HG03097 (cell line): ENCODE measurements around the gene LCTL.

Source experiments
- ATAC-seq: cut with Tn5 transposase; IDR thresholded peaks from one replicate; pipeline ENCODE4 v1.9.1; 2021; ENCODE audit not compliant: unreplicated experiment, low FRiP score

The LCTL gene

DNA sequence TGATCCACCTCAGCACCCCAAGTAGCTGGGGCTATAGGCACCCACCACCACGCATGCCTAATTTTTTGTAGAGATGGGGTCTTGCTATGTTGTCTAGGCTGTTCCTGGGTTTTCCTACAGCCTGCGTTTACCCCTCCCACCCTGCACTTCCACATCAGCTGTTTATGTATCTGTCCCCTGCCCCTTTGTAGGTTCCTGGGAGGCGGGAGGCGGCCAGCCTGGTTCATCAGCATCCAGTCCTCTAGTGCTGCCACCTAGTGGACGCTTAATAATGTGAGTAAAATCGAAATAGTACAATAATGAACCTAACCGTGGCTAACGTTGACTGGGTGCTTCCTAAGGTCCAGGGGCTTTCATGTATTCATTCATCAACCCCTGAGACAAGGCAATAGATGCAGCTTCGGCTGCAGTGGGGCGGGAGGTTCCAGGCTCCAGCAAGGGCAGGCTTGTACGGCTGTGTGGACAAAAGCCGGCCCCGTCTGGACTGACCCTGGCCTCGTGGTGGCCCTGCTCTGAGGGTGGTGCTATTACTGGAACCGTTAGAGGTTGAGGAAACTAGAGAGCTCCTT lies 1.2 kb upstream of the LCTL start:
- ATAC-seq: no peak

DNA sequence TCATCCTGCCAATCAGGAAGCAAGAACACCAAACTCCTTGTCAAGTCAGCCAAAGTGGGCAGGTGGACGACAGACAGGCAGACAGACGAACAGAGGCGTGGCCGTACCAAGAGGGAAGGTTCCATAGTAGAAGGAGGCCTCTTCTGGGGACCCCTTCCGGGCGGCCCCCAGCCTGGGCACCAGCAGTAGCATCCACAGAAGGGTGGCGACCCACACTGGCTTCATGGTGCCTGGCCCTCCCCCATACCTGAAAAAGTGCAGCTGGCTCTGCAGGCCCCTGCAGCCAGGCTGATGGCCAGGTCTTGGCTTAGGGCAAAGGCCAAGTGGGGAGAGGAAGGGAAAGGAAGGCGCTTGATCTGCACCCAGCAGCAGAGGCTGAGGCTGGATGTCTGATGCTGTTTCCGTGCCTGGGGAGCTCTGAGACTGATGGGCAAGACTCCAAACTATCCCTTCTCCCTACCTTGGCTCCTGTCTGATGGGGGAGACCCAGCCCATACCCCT lies 607 bp downstream of the LCTL start:
- ATAC-seq: no peak

DNA sequence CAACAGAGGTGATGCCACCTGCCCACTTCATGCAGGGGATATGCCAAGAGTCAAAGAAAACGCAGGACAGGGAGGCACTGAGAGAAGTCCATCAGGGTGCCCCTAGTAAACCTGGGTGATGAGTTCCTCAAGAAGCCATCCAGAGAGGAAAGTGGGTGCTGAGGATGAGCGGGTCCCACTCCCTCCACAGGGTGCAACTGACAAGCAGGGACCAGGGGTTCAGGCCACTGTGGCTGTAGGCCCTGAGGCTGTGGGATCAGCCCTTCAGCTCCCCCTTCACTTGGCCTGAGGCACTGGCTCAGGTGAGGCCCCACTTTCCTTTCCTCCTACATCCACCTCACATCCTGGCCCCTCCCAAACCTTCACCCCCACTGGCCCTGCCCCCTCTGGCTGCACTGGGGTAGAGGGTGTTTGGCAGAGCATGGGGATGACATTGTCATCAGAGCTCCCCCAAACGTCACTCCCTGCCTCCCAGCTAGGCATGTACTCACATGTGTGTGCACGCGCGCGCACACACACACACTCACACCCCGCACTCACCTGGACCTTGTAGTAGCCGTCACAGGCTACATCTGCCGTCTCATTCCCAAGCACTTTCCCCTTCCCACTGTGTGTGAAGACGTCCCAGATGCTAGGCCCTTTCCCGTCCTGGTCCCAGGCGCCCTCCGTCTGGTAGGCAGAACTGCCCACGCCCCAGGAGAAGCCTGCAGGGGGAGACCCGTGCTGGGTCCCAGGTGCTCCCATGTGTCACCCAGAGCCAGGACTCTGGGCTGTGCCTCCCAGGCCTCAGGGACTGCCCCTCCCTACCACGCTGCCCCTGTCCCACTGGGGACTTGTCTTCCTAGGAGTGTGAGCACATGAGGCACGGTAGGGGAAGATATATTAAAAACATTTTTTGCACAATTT lies 1.4 kb downstream of the LCTL start:
- no peak for ATAC-seq

DNA sequence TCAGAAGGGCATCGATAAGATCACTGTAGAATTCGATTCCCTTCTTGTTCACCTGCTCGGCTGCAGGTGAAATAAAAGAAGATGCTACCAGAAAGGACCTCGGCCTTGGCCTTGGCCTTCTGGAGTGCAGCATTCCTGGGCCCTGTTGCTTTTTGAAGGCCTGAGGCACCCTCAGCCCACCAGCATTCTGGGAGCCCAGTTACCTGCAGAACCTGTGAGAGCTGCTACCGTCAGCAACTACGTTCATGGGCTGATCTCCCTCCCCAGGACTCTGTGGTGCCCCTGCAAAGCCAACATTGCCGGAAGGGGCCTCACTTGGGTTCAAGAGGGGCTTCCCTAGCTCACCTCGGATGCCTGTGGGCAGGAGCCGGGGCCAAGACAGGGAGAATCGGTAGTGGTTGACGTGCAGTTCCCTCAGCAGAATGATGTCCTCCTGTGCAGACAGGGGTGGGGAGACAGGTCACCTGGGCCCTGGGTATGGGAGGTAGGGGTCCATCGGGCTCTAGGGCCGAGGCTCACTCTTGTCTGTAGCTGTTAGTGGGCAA lies 2.2 kb downstream of the LCTL start:
- no peak for ATAC-seq

DNA sequence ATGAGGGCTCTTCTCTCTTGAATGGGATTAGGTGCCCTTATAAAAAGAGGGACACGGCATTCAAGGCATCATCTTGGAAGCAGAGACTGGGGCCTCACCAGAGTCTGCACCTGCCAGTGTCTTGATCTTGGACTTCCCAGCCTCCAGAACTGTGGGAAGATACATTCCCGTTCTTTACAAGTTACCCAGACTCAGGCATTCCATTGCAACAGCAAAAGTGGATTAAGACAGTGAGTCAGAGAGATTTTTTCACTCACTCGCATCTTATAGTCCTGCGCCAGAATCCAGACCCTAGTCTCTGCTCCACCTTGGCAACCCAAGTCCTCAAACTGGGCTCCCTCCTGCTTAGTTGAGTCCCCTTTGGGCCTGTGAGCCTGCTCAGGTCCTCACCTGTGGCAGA lies 2.7 kb downstream of the LCTL start:
- no peak for ATAC-seq

DNA sequence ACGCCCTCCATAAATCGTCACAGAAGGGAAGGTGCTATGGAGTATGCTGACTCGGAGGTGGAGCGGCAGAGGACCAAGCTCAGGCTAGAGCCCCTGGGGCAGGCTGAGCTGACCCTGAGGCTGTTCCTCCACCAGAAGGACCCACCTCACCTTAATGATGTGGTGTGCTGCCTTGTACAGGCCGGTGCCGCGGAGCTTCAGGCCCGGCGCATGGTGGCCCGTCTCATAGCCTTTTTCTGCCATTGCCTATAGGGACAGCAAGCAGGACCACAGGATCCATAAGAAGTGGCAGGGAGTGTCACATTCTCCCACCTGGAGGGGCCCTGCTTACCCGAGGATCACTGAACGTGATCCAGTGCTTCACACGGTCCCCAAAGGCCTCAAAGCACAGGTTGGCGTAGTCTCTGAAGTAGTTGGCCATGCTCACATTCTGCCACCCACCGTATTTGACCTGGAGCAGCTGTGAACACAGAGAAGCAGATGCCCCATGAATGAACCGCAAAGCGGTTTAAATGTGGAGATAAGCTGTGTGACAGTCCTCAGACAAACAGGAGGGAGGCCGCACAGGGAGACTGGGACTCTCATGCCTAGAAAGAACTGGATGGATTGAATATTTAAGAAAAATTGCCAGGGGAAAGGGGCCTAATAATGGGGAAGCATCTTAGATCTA lies 4.8 kb downstream of the LCTL start:
- no peak for ATAC-seq

DNA sequence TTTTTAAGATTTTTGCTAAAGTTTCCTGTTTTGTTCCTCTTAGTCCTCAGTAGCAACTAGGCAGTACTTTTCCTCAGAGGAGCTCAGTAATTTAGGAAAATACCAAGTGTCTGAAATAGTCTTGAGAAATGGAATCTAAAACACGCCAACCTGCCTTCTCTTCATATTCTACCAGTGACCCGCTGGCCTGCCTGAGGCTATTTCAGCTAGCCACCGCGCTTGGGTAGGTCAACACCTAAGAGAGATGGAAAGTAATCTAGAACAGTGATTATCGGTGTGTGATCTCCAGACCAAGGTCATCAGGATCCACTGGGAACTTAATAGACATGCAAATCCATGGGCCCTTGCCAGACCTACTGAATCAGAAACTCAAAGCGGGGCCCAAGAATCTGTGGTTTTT lies 7.5 kb downstream of the LCTL start:
- no peak for ATAC-seq

DNA sequence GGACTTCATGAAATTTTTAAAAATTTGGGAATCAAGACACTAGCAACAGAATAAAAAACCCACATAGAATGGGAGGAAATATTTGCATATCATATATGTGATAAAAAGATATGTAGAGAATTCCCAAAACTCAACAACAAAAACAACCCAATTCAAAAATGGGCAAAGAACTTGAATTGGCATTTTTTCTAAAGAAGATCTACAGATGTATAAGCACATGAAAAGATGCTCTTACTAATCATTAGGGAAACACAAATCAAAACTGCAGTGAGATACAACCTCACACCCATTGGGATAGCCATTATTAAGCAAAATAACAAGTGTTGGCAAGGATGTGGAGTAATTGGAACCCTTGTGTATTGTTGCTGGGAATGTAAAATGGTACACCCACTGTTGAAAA lies 10.1 kb downstream of the LCTL start:
- no peak for ATAC-seq

DNA sequence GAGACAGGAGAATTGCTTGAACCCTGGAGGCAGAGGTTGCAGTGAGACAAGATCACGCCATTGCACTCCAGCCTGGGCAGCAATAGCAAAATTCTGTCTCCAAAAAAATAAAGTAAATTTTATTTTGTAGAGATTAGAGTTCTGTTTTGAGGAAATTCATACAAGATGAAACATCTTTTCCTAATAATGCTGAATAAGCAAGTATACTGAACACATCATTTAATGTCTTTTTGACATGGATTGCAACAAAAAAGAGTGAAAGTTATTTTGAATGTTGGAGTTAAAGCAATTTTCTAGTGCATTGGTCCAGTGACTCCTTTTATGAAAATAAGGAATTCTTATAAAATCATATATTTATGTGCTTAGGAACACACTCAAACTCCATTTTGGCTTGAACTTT lies 20.5 kb downstream of the LCTL start:
- no peak for ATAC-seq

DNA sequence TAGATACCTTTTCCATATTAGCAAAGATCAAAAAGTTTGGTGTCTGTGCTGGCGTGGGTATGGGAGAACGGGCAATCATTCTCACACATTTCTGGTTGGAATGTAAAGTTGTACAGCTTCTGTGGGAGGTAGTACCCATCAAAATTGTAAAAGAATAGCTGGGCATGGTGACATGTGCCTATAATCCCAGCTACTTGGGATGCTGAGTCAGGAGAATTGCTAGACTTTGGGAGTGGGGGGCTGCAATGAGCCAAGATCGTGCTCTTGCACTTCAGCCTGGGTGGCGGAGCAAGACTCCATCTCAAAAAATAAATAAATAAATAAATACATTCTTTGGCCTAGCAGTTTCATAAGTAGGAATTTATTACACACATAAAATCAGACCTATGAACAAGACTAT lies 22.9 kb downstream of the LCTL start:
- no peak for ATAC-seq

DNA sequence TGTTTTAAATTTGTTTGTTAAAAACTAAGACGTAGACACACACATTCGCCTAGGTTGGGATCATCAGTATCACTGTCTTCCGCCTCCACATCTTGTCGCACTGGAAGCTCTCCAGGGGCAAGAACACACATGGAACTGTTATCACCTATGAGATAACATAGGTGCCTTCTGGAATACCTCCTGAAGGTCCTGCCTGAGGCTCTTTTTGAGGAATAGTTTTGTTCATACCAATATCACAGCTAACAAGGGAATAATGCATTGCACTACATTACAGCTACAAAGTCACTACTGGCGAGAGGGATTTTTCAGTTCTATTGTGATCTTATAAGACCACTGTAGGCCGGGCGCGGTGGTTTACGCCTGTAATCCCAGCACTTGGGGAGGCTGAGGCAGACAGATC lies 30.7 kb downstream of the LCTL start:
- ATAC-seq: no peak

DNA sequence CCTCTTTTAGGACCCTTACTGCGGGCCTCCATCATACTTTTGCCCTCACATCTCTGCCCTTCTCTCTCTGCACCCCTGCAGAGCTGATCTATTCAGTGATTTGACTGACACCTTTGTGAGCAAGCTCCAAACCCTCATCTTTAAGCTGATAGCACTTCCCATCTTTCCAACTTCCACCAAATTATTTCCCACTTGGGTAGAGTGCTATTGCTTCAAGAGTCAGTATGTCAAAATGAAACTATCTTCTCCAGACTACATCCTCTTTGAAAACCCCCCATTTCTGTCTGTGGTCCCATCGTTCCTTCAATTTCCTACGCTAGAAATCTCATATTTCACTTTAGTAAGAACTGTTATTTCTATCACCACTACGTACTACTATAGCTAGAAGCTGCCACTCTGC lies 41.0 kb downstream of the LCTL start:
- ATAC-seq: no peak

DNA sequence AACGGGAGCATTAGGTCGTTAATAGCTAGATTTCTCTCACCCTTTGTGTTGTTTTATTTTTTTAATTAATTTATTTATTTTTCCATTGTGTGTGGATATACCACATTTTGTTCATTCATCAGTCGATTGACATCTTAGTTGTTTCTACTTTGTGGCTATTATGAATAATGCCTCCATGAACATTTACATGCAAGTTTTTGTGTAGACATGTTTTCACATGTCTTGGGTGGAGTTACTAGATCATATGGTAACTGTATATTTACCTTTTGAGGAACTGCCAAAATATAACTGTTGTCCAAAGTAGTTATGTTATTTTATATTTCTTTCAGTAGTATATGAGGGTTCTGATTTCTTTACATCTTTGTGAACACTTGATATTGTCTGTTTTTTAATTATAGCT lies 41.9 kb downstream of the LCTL start:
- no peak for ATAC-seq

DNA sequence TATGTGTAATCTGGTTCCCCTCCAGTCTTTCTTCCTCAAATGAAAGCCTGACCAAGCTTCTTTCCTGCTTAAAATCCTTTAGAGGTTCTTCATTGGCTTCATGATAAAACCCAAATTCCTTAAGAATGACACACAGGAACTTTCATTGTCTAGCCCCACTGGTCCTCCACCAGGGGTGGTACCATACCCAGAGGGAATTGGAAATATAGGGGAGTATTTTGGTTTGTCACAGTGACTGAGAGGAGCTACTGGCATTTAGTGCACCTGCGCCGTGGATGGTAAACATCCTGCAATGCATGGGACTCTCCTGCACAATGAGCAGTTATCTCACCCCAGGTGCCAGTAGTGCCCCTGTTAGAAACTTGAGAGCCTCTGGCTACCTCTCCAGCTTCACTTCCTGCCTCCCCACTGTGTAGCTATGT lies 49.9 kb downstream of the LCTL start:
- ATAC-seq: no peak

DNA sequence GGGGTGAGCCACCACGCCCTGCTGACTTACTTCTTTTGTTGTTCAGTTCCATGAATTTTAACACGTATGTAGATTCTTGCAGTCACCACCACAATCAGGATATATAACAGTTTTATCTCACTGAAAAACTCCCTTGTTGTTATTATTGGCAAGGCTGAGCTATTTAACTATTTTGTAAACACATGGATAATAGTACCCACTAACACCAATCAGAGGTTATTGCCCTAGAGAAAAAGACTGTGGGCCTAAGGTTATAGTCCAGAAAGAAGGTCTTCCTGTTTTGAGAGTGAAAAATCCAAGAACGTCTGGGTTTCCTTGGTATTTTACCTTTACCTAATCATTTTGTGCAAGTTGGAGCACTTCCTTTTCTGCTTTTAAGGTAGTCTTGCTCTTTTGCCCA lies 51.2 kb downstream of the LCTL start:
- no peak for ATAC-seq

DNA sequence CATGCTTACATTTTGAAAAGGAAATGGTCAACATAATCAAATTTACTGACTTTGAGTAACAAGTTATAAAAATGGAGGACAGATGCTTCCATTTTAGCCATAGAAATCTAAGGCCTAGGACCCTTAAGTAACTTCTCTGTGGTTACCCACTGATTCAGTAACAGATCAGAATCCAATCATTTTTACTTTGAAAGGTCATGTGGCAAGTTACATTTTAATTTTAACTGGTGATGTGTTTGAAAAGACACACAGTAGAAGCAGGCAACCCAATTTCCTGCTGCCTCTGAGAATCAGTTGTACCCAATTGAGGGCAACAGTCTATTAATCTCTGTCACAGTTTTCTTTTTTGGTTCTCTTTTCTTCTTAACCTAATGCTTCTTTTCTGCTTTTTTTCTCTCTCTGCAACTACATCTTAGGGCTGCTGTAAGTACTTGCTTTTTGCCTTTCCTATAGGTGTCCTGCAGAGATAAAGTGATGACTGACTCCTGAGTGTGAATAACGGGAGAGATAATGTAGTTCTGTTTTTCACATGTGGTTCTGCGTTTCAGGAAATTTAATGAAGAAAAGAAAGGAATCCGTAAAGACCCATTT lies 57.4 kb downstream of the LCTL start:
- ATAC-seq: no peak

DNA sequence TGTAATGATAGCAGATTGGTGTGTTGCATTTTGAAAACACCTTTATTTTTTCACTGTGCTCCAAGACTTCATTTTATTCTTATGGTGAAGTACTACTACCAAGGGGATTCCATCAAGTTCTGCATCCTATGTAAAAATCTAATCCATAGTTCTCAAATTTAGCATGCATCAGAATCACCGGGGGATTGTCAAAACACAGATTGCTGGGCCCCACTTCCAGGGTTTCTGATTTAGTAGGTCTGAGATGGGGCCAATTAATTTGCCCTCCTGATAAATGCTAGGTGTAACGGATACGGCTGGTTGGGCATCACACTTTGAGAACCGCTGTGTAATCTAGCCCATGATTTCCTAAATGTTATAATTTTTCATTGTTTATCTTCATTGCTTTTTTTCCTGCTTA lies 60.0 kb downstream of the LCTL start:
- ATAC-seq: no peak

DNA sequence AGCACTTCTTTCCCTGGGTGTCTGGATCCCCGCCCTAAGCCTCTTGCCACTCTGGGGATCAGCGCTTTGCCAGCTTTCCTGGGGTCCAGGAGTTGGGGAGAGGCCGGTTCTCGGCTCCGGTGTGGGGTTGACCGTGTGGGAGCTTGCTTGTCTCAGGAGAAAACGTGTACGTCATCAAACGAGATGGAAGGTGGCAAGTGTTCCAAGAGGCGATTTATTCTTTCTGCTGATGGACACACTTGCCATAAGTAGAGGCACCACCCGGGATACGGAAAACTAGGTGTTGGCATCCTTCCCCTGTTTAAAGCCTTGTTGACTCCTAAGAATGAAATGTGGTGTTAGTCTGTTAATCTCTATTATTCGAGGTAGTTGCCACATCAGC lies 60.4 kb downstream of the LCTL start:
- ATAC-seq: peak; percentile 7

DNA sequence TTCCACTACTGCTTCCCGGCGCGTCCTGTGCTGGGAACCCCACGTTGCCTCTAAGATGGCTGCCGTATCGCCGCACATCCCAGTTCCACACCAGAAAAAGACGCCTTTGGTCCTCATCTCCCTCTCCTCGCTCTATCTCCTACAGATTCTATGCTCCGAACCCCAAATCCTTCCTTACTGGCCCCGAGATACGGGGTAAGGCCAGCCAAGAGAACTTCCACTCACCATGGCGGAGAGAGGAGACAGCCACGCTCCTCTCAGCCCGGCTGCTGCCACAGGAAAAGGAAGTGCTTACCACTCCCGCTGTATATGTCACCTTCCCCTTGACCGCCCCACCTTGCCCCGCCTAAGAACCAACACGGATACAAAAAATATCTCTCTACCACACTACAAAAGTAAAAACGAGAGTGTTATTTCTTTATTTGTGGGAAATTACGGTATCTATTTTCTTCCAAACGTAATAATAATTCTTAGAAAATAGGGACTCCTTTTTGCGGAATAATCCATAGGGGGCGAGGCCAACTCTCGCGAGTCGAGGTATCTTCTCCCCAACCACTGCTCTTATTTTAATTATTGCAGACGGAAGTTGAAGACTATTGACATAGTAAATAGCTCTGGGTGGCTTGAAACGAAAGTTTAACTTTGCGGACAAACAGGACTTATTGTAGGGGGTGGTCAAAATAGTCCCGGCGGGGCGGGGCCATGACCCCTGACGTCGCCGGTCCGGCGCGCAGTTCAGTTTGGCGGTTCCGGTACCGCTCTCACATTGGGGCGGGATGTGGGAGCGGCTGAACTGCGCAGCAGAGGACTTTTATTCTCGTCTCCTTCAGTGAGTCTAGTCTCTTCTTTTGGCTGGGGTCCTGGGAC lies 61.0 kb downstream of the LCTL start, which contains the start of the genes RPL4 and ZWILCH:
Gene RPL4 (minus strand): TSS at position 293 of the 867 bp plus-strand sequence. CDS start 65 bp downstream, at position 228.
Gene ZWILCH (plus strand): TSS at position 764 of the 867 bp plus-strand sequence. CDS start 13 bp downstream, at position 777.
- peak; percentile 54 for ATAC-seq
